ENCODE data around the gene BANP.

DNA sequence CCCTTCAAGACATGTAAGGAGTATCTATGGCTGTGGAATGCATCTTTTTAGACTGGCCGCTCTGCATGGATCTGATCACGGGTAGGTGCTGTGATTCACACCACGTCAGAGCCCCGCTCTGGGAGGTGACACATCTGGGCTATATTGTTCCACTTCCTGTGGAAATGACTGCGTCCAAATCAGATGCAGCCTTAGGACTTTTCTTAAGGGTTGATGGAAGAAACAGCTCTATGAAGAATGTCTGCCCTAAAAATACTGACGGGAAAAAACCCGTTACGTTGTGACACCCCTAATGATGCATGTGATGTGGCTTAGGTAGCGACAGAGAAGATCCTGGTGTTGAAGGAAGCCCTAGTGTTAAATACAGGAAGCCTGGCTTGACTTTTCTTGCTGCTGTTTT is 12.2 kb downstream of the BANP start:
- no peak for TF ChIP-seq EZH2phosphoT487 (IDR thresholded peaks at IDR 0.05; ENCODE audit: borderline replicate concordance, low read depth, low read length)
- TF ChIP-seq, protein P1, sequence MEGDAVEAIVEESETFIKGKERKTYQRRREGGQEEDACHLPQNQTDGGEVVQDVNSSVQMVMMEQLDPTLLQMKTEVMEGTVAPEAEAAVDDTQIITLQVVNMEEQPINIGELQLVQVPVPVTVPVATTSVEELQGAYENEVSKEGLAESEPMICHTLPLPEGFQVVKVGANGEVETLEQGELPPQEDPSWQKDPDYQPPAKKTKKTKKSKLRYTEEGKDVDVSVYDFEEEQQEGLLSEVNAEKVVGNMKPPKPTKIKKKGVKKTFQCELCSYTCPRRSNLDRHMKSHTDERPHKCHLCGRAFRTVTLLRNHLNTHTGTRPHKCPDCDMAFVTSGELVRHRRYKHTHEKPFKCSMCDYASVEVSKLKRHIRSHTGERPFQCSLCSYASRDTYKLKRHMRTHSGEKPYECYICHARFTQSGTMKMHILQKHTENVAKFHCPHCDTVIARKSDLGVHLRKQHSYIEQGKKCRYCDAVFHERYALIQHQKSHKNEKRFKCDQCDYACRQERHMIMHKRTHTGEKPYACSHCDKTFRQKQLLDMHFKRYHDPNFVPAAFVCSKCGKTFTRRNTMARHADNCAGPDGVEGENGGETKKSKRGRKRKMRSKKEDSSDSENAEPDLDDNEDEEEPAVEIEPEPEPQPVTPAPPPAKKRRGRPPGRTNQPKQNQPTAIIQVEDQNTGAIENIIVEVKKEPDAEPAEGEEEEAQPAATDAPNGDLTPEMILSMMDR (conservative IDR thresholded peaks at IDR 0.05; ENCODE audit: low read length), result no peak
